ENCODE measurements around the gene RNF224.

The RNF224 gene

DNA sequence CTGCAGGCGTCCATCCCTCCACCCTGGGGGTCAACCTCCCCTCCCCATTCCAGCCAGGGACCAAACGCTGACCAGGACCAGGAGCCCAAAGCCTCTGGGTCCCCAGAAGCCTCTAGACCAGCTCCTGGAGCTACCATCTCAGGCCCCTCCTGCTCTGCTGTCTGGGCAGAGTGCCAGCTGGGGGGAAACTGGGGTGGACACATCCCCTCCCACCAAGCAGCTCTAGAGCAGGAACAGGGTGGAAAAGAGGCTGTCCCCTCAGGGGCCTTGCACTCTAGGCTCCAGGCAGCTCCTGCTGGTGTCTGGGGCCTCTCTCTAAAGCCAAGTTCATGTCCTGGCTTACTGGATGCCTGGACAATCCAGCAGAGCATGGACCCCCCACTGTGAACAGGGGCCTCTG, 34.4 kb upstream of the RNF224 start:
- DNase-seq = no peak

DNA sequence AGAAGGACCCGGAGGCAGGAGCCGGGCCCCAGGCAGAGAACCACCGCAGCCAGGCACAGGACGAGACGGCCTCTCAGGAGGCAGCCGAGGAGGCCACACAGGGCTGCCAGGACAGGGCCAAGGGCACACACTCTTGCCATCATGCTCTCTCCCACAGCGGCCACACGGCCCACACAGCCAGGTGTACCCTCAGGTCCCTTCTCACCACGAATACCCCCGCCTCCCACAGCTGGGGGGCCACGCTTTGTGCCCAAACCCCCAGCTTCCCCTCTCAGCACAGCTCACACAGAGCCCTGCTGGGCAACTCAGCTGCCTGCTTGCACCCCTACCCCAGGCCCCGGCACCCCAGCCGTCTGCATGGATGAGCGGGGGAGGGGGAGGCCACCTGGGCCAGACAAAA, 33.5 kb upstream of the RNF224 start:
- DNase-seq = no peak

DNA sequence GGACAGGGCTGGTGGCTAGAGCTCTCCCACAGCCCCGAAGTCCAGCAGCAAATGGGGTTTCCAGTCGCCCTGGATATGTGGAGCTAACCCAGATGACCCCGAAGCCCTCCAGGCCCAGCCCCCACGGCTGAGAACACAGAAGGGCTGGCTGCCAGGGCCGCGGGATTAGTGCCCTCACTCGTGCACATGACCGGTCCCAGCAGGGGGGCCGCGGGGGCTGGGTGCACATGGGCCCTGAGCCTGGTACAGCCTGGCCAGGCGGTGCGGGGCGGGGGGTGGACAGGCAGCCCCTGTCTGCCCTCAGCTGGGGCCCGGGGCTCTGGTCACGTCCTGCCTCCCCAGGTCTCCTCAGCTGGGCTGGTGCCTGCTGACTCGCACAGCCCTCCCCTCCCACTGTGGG, 32.9 kb upstream of the RNF224 start:
- no peak for DNase-seq

GRCh38 chr9:137194909-137195308, 32.4 kb upstream of the RNF224 start:
- DNase-seq = peak; percentile 27

- DNase-seq = peak; percentile 93
These were observed 31.6 kb upstream of the RNF224 start for GRCh38 chr9:137195525-137196220.

DNA sequence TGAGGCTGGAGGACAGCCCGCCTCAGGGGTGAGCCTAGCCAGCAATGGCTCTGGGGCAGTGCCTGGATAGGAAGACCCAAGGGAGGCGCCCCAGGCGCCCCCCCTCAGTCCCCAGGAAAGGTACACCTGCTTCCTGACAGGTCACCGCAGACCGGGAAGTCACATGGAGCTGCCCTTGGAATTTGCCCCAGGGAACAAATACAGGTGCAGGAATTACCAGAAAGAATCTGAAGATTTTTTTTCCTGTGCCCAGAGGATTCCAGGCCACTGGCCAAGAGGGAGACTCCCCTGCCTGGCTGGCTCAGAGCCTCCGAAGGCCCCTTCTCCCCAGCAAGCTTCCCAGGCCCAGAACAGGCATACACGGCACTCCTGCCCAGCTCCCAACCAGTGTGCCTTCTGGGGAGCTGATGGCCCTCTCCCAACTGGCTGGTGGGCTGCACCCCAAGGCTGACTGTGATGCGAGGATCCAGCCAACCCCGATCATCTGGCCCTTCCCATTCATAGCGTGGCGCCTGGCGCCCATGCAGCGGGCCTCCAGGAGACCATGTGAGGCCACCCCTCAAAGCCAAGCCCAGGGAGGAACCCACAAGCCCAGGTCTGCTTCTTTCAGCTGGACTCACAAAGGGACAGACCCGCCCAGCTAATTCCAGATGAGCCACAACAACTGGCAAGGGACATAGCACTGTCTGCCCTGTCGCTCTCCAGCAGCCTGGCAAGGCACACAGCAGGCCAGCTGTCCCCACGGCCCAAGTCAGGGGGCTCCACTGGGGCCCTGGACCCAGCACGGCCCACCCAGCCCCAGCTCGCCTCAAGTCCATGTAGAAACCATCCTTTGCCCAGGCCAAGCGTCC, 29.0 kb upstream of the RNF224 start:
- no peak for DNase-seq

- DNase-seq = no peak
These were observed 28.4 kb upstream of the RNF224 start for GRCh38 chr9:137198902-137199283.

DNA sequence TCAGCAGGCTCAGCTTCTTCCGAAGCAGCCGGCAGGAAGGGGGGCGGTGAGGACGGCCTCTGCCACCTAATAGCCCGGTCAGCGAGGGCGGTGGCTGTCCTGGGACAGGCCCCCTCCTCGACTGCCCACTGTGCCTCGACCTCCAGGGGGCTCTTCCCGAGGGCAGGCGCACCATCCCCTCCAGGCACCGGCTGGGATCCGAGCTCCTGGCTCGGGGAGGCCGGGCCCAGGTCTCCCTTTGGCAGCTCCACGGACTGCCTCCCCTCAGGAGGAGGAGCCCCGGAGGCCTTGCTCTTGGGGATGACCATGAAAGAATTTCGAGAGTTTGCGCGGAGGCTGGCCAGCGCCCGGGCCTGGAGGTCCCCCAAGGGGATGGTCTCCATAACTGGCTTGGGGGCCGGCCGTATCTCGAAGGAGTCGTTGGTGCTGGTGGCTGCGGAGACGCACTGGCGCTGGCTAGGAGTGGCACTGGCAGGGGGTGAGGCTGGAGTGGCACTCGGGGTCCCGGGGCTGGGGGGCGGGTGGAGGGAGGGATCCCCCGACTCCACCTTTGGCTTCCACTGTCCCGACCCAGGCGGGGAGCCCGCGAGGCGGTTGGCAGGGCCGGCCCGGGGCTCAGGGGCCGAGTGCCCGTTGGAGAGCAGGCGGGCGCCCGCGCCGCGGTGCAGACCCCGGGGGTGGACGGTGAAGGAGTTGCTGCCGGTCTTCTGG, 27.7 kb upstream of the RNF224 start:
- DNase-seq = no peak

- peak; percentile 94 for DNase-seq
These were observed 26.7 kb upstream of the RNF224 start, which contains the start of gene TPRN for GRCh38 chr9:137200311-137201204. Gene TPRN (minus strand): TSS chr9:137200741. CDS start chr9:137200711, 30 bp downstream.

- no peak for DNase-seq
These were observed 26.0 kb upstream of the RNF224 start for GRCh38 chr9:137201205-137201868.

GRCh38 chr9:137202966-137203365, 24.3 kb upstream of the RNF224 start:
- no peak for DNase-seq

DNA sequence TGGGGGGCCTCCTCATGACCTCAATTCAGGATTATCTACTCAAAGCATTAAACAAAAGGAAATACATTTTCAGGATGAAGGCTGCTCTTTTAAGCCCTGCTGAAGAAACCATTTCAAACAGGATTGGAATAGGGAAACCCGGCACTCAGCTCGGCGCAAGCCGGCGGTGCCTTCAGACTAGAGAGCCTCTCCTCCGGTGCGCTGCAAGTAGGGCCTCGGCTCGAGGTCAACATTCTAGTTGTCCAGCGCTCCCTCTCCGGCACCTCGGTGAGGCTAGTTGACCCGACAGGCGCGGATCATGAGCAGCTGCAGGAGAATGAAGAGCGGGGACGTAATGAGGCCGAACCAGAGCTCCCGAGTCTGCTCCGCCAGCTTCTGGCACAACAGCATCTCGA, 22.6 kb upstream of the RNF224 start:
- no peak for DNase-seq

- peak; percentile 34 for DNase-seq
These were observed 21.9 kb upstream of the RNF224 start, which contains the start of the genes NDOR1 and TMEM203 for GRCh38 chr9:137205126-137206069. Gene NDOR1 (plus strand): TSS chr9:137205700. CDS start chr9:137205778, 78 bp downstream. Gene TMEM203 (minus strand): TSS chr9:137205648. CDS start chr9:137205414, 234 bp downstream.

GRCh38 chr9:137206602-137207001, 20.7 kb upstream of the RNF224 start:
- no peak for DNase-seq

DNA sequence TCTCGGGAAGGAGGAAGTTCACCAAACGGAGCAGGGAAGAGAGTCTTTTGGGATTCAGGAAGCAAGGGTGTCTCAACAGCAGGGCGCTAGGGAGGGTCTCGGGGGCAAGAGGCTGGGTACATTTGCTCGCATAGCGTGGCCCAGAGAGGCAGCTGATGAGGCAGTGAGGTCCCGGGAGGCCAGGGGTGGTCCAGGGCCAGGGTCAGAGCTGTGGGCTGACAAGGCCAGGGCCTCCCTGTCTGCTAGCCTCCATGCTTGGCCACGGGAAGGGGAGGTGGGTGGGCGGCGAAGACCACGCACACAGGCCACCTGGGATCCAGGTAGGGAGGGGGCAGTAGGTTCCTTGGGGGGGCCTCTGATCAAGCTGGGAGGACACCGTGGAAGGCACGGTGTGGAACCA, 15.8 kb upstream of the RNF224 start:
- no peak for DNase-seq

DNA sequence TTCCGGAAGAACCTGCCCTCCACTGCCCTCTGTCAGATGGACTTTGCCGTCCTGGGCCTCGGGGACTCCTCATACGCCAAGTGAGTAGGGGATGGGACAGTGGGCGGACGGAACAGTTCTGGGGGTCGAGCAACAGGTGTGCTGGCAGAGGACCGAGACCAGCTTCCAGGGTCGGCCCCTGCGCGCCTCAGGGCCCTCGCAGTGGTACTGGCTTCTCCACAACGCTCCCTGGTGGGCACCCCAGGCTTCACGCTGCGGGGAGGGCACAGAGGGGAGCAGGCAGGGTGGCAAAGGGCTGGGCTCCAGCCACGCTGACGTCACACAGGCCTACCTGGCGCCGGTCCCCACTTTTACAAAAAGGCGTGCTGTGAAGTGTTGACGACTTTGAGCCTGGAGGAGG, 14.8 kb upstream of the RNF224 start:
- DNase-seq = no peak

DNA sequence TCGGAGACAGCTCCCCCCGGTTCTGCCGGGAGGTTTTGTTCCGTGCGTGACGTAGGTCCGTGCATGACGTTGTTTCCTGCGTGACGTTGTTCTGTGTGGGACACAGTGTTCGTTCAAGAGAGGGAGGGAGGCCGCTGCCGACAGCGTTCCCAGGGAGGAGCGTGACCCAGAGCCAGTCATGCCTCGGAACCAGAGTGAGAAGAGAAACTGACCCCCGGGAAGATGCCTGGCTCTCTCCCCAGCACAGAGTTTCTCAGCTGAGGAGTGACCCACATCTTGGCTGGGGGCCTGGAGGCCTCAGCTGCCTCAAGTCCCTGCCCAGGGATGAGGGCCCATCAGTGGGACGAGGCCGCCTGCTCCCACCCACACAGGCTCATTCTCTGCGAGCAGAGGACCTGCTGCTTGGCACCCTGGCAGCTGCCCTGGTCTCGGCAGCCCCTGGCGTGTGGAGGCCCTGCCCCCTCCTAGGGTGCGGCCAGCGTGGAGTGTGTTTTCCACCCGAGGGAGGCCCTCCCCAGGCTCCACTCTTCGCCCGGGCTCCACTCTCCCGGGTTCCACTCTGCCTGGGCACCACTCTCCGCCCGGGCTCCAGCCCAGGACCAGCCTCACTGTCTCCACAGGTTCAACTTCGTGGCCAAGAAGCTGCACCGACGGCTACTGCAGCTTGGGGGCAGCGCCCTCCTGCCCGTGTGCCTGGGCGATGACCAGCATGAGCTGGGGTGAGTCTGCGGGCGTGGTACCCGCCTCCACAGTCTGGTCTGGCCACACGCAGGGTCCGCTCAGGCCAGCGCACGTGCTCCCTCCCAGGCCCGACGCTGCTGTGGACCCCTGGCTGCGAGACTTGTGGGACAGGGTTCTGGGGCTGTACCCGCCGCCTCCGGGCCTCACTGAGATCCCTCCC, 13.9 kb upstream of the RNF224 start:
- DNase-seq = no peak

- no peak for DNase-seq
These were observed 12.7 kb upstream of the RNF224 start for GRCh38 chr9:137214620-137215019.

- no peak for DNase-seq
These were observed 11.9 kb upstream of the RNF224 start for GRCh38 chr9:137215196-137215986.

Measured in NCI-H2029 treated with DMSO at 0.1 percent for 48 hours (cell line).